Left ventricle myocardium inferior (tissue), 1 donor: Measurements from ENCODE around the gene HNRNPF. TPM values are rescaled to one million over a fixed set of nuclear protein-coding genes. Genes with fewer than 3 reads are reported as not detected.
A peak's percentile ranks its signal among the peaks of the same experiment; 100 is the strongest.
"Not testable (repeated sequence)": the region's sequence is repeated elsewhere in the genome, so short reads cannot be mapped to it uniquely, and the experiment has no call there.

ENCODE experiments used
- DNase-seq: peaks from one replicate; pipeline ENCODE4 v3.0.0-alpha.2; 2020
- H3K27ac ChIP-seq: fragments of 200-600 bp; replicated peaks from 2 replicates; pipeline ENCODE4 v1.8.0; 2021
- H3K27me3 ChIP-seq: fragments of 200-600 bp; 2 replicates; pipeline ENCODE4 v1.8.0; 2021; ENCODE audit warnings: low read depth
- H3K36me3 ChIP-seq: fragments of 200-600 bp; 2 replicates; pipeline ENCODE4 v1.8.0; 2021
- H3K4me1 ChIP-seq: fragments of 200-600 bp; 2 replicates; pipeline ENCODE4 v1.8.0; 2021
- H3K4me3 ChIP-seq: fragments of 200-600 bp; 2 replicates; pipeline ENCODE4 v1.8.0; 2021; ENCODE audit warnings: mild to moderate bottlenecking, moderate library complexity
- H3K9me3 ChIP-seq: fragments of 200-600 bp; replicated peaks from 2 replicates; pipeline ENCODE4 v1.8.0; 2021
- intact Hi-C: fragments of 100-400 bp; cut with micrococcal nuclease; formaldehyde crosslinking; loops from one replicate; pipeline ENCODE4 v1.11.0; 2022
- total RNA-seq: library from RNA; stranded (reverse); fragmentation: NEBNext Ultra II Directional; extraction: Animal tissue kit (Norgen Biotek cat#: 25700); gene quantifications from one replicate; pipeline ENCODE4 v1.2.1, GENCODE V29; 2021
- TF ChIP-seq, protein P1 (sequence below): fragments of 200-600 bp; IDR thresholded peaks from 2 replicates; pipeline ENCODE4 v1.8.0; 2021; ENCODE audit warnings: antibody characterized with exemption, mild to moderate bottlenecking, borderline replicate concordance
- donor health status: DM: no; HTN: yes; CAD: no; lungs with severe emphysema.

Gene HNRNPF
- total RNA-seq, 1 donor from 2014 or later: 70.5 TPM

DNA sequence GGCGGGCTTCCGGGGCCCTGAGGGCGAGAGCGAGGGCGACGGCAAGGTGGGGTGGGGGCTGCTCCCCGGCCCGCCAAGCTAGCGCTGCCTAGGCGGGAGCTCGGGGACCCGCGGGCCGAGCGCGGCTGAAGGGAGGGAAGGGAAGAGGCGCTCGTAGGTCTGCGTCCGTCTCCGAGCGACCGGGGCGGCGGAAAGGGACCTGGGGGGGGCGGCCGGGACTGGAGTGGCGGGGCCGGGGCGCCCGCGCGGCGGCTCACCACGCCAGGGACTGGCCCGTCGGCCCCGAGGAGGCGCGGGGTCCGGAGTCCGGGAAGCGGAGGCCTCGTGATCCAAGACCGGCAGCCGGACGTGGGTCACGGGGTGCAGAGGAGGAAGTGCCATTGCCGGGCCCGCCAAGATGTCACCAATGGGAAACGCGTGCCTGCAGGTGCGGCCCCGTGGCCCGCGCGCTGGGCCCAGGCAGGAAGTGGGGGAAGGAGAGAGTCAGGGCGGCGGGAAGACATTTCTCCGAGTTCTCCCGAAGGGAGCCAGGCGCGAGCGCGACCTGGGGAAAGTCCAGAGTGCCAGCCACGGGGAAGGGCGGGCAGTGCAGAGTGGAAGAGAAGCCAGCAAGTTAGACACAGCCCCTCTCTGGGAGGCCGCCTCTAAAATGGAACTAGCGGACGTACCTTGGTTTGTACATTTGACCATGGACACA is 11.9 kb downstream of the HNRNPF start:
- Histone ChIP-seq H3K4me1 (peaks cover 90% of the 10 kb centered on the region), H3K4me3 (peak overlapping the region; percentile 82), H3K36me3 (peaks cover 33% of the 10 kb centered on the region), H3K27me3 (no peaks in the 10 kb centered on the region), H3K27ac (peak overlapping the region; percentile 98), H3K9me3 (no peaks in the 10 kb centered on the region)
- DNase-seq: peak; percentile 90
- intact Hi-C loops: no loop called here
- TF ChIP-seq, protein P1, sequence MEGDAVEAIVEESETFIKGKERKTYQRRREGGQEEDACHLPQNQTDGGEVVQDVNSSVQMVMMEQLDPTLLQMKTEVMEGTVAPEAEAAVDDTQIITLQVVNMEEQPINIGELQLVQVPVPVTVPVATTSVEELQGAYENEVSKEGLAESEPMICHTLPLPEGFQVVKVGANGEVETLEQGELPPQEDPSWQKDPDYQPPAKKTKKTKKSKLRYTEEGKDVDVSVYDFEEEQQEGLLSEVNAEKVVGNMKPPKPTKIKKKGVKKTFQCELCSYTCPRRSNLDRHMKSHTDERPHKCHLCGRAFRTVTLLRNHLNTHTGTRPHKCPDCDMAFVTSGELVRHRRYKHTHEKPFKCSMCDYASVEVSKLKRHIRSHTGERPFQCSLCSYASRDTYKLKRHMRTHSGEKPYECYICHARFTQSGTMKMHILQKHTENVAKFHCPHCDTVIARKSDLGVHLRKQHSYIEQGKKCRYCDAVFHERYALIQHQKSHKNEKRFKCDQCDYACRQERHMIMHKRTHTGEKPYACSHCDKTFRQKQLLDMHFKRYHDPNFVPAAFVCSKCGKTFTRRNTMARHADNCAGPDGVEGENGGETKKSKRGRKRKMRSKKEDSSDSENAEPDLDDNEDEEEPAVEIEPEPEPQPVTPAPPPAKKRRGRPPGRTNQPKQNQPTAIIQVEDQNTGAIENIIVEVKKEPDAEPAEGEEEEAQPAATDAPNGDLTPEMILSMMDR: no peak

DNA sequence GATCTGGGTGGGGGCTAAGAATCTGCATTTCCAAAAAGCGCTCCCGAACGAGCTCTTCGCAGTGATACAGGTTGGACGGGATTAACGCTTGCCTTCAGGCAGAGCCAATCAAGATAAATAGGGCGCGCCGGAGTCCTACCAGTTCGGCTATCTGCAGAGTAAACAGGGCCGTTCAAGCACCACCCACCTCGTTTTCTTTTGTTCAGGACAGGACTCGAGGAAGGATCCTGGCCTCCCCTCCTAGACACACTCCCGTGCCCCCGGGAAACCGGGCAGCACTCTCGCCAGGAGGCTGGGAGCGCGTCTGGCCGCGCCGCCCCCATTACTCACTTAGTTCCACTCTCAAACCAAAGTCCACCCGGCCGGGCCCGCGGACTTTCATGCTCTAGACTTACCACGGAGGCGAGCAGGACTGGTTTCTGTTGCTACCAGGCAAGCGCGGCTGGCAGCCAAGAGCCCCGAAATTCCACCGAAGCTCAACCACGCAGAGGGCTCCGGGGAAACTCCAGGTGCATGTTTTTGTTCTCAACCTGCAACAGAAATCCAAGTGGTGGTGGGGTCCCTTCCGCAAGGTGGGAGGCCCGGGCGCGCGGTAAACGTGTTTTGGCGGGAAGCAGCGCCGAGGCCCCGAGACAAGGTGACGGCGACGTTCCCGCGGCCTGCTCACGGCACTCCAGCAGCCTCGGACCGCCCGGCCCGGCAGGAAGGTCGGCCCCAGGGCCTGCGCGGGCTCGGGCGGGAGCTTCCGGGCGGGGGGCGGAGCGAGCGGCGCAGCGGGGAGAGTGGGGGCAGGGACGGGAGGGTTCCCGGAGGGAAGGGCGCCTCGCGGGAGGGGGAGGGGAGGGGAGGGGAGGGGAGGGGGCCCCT is 12.7 kb downstream of the HNRNPF start:
- Histone ChIP-seq H3K9me3 (no peaks in the 10 kb centered on the region), H3K4me3 (peak overlapping the region; percentile 82), H3K27ac (peak overlapping the region; percentile 98), H3K4me1 (peaks cover 90% of the 10 kb centered on the region), H3K27me3 (no peaks in the 10 kb centered on the region), H3K36me3 (peaks cover 40% of the 10 kb centered on the region)
- TF ChIP-seq, protein P1: no peak
- intact Hi-C loops: no loop called here
- peak; percentile 84 for DNase-seq

DNA sequence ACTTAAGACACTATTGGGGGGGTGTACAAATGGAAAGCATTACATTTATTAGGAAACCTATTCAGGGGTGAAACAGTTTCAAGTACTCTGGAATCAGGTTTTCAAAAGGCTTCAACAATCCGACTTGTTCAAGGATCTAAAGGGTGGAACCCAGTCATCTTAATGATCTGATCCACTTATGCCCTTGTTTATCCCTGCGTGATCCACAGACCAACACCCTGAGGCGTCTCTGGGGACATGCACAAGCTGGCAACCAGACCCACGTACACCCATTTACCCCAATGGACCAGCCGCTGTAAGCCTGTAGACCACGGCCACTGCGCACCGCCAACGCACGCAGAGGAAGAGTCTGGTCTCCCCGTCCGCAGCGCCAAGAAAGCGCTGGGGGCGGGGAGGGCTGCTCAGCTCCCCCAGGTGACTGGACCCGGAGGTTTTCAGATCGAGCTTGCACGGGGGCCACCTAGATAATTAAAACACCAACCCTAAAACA is 13.4 kb downstream of the HNRNPF start:
- no peak for DNase-seq
- peak overlapping the region; percentile 82 for H3K4me3 ChIP-seq
- no peaks in the 10 kb centered on the region for H3K27me3 ChIP-seq
- H3K4me1 ChIP-seq: peaks cover 90% of the 10 kb centered on the region
- intact Hi-C loops: no loop called here
- H3K36me3 ChIP-seq: peaks cover 47% of the 10 kb centered on the region
- no peaks in the 10 kb centered on the region for H3K9me3 ChIP-seq
- H3K27ac ChIP-seq: peak overlapping the region; percentile 98
- TF ChIP-seq, protein P1: no peak

DNA sequence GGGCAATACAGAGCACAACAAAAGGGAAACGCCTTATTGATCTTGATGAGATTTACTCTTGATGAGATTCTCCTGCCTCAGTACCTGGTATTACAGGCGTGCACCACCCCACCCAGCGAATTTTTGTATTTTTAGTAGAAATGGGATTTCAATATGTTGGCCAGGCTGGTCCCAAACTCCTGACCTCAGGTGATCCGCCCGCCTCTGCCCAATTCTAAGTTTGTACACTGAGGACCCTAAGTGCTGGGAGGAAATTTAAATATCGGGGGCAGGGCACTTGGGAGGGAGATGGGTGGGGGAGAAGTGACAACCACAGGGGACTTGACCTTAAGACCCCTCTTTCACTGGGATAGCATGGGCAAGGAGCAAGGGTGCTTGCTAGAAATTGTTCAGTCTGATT is 14.1 kb downstream of the HNRNPF start:
- H3K9me3 ChIP-seq: no peaks in the 10 kb centered on the region
- no peak for DNase-seq
- TF ChIP-seq, protein P1: no peak
- no peaks in the 10 kb centered on the region for H3K27me3 ChIP-seq
- H3K4me3 ChIP-seq: peak overlapping the region; percentile 82
- peak overlapping the region; percentile 98 for H3K27ac ChIP-seq
- peaks cover 92% of the 10 kb centered on the region for H3K4me1 ChIP-seq
- intact Hi-C loops: loop anchor here (5.0 kb wide), 1 partner anchor 42 kb away; the partner anchor contains the start of gene ZNF487
- peaks cover 54% of the 10 kb centered on the region for H3K36me3 ChIP-seq

DNA sequence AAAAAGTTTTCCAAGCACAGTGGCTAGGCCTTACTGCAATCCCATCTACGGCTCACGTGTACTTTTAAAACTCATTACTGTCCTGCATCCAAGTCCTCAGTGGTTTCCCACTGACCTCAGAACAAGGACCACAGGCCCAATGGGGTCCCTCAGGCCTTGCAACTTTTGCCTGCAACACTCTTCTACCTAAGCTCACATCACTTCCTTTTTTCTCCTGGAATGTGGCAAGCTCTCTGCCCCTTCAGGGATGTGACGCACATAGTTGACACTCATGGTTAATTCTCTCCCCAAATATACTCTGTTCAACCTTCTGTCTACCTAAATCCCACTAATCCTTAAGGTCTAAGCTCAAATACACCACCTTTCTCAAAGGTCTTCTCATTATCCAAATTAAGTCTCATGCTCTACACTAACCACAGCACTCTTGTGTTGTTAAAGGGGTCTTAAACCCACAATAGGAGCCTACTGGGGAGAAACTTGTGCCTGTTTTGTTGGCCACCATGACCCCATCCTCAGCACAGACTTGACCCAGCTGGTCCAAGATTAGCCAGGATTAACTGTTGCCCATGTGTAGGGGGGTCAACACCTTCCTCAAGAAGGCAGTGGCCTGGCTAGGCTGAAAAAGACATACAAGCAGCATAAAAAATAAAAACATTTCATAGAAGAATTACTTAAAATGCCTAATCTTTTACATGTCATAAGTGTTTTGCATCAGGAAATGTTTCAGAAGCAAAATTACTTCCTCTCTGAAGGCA is 15.2 kb downstream of the HNRNPF start:
- Histone ChIP-seq H3K4me1 (peaks cover 85% of the 10 kb centered on the region), H3K4me3 (no peak overlapping the region), H3K27ac (no peak overlapping the region), H3K36me3 (peaks cover 58% of the 10 kb centered on the region), H3K27me3 (no peaks in the 10 kb centered on the region), H3K9me3 (no peaks in the 10 kb centered on the region)
- intact Hi-C loops: loop anchor here (5.0 kb wide), 1 partner anchor 44 kb away; the partner anchor contains the start of gene ZNF487
- TF ChIP-seq, protein P1: no peak
- no peak for DNase-seq

DNA sequence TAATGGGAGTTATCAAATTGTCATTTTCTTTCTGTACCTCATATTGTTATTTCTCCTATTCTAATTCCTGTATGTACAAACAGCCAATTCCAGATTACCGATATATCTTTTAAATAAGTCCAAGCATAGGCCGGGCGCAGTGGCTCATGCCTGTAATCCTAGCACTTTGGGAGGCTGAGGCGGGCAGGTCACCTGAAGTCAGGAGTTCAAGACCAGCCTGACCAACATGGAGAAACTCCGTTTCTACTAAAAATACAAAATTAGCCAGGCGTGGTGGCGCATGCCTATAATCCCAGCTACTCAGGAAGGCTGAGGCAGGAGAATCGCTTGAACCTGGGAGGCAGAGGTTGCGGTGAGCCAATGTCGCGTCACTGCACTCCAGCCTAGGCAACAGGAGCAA is 15.8 kb downstream of the HNRNPF start:
- not testable (repeated sequence) for H3K4me3 ChIP-seq, H3K27ac ChIP-seq, DNase-seq, H3K27me3 ChIP-seq, H3K9me3 ChIP-seq
- H3K4me1 ChIP-seq: peaks cover 84% of the 10 kb centered on the region
- peaks cover 64% of the 10 kb centered on the region for H3K36me3 ChIP-seq
- intact Hi-C loops: loop anchor here (5.0 kb wide), 1 partner anchor 44 kb away; the partner anchor contains the start of gene ZNF487
